GM18873 (cell line): ENCODE measurements around the gene DAW1.

Experiments used
- ATAC-seq: cut with Tn5 transposase; IDR thresholded peaks from one replicate; pipeline ENCODE4 v1.9.1; 2021; ENCODE audit warnings: mild to moderate bottlenecking, moderate library complexity, moderate number of reproducible peaks; ENCODE audit not compliant: unreplicated experiment, low FRiP score

Gene DAW1

DNA sequence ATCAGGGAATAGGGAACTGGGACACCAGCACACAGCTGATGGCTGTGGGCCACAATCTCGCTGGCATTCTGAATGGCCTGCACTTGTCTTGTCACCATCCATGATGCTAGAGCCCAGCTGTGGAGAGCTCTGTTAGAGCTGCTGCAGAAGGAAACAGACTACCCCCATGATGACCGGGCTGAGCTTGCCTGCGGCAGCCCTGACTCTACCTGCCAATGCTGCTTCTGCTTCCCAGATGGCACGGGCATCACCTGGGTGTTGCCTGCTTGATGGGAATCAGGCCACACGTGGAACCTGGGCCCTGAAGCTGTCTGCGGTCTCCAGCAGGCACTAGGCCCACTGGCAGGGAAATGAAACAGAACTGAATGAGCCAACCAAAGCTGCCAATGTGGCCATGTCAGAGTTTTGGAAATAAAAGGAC lies 11.2 kb upstream of the DAW1 start:
- ATAC-seq, result no peak

- no peak for ATAC-seq
Observed at GRCh38 chr2:227861011-227861410, 10.4 kb upstream of the DAW1 start.

DNA sequence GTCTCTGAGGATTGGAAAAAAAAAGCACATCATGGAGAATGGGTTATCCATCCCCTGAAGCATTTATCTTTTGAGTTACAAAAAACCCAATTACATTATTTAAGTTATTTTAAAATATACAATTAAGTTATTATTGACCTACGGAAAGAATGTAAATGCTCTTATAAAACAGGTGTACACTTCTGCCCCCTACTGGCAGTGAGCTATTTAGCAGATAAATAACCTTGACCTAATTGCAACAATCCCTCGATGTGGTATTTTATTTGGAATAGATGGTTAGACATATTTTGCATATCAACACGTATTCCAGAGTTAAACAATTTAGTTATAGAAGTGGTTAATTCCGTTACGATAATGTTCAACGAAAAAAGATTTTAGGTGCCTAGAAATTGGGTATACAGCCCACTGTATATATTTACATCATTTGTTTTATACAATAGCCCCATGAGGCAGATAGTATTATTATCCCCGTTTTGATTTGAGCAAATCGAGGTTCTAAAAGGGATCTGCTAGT lies 9.1 kb upstream of the DAW1 start:
- no peak for ATAC-seq

DNA sequence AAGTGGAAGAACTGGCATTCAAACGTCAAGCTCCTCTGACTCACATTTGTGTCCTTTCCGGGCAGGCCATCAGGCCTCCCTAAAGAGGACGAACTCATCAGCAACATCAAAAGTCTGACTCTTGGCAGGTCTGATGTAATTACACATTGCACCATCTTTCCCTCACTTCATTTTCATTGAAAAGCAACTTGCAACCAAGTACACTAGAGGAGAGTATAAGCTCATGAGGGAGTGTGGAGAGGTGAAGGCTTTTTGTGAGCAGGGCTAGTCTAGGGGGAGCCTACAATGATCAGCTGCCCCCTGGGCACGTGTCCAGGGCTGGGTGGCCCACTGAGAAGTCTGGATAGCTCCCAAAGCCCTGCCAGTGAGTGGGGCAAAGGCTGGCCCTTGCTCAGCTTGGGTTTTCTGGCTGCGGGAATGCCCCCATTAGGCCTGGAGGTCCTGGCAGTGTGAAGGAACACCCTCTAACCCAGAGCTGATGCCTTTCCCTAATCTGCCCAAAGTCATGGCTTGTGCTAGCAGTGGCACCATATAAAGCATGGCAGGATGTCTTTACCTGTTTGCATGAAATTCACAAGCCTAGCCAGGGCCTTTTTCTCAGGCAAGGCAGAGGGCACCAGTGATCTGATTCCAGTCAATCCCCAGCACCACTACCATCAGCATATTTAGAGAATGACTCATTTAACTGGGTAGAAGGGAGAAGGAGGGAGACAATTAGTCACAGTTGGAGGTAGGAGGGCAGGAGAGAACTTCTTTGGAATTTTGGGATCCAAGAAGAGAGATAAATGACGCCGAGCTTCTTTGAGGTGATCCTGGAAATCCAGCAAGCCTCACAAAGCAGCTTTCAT lies 8.5 kb upstream of the DAW1 start:
- ATAC-seq, result no peak

GRCh38 chr2:227864161-227864756 lies 7.2 kb upstream of the DAW1 start:
- no peak for ATAC-seq

DNA sequence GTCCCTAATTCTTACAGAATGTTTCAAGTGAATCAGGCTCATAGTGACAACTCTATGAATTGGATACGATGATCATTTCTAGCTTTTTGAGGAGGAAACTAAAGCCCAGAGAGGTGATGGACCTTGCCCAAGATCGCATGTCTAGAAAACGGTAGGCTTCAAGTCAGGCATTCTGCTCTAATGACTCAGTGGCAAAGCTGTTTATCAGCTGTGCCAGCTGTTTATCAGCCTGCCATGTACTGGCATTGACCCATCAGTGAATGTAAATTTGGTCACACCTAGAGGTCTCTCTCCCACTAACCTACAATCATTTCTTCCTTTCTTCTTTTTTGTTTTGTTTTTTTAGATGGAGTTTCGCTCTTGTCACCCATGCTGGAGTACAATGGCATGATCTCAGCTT lies 6.1 kb upstream of the DAW1 start:
- no peak for ATAC-seq

- no peak for ATAC-seq
Observed at GRCh38 chr2:227867386-227867785, 4.0 kb upstream of the DAW1 start.

DNA sequence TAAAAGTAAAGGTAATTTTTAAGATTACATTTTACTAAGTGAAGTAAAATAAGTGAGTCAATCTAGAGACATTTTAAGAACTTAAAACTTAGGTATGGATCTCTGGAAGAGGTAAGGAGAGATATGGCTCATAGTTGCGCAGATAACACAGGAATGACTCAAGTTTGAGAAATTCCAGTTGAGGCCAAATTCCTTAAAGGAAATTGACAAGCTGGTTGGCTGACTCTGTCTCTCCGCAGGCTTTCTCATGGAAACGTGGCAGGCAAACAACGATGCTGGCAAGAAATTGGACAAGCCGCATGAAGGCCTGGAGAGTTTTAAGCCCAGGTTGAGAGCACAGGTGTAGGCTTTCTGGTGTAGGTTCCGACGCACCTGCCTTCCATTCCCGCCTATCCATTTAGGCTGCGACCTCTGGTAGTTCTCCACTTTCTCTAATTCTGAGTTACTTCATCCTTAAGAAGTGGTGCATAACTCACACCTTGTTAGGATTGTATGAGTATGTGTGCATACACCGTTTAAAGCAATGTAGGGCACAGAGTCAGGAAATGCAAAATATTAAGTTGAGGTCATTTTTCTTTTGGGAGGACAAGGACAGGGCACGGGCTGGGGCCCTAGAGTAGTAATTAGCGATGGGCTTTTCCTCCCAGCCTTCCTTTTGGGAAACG lies 589 bp upstream of the DAW1 start:
- ATAC-seq, result no peak

DNA sequence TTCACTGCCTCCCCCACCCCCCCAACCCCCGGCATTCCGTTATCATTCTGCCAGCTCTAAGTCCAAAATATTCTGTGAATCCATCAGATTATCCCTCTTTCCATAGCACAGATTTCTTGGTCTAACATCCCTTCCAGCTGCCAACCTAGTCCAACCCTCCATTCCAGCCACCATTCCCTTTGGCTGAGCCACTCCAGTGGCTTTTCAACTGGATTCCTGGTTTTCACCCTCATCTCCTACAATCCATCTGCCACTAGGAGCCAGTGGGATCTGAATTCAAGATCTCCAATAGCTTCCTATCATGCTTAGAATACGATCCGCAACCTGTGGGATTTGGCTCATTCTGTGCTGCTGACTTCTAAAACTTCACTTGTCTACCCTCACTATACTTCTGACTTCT lies 1.2 kb downstream of the DAW1 start:
- no peak for ATAC-seq

DNA sequence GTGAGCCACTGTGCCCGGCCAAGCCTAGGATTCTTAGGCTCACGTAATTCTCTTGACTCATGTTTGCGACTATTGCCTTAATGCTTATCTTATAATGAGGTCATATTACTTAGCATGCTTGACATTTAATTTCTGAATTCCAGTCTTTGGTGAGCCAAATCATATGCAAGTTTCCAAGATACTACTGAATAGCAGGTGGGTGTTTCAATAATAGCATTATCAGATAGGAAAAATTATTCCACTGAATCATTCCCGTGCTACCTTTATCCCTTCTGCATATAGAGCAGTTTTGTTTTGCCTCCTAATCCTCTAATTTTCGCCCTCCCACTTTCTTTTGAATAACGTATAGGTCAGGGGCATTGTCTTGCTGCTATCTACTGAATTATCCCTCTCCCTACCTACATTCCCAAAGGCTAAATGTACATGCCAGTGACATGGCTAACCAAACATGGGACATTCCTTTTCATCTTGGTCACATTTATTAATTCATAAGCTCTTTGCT lies 4.9 kb downstream of the DAW1 start:
- ATAC-seq, result no peak

DNA sequence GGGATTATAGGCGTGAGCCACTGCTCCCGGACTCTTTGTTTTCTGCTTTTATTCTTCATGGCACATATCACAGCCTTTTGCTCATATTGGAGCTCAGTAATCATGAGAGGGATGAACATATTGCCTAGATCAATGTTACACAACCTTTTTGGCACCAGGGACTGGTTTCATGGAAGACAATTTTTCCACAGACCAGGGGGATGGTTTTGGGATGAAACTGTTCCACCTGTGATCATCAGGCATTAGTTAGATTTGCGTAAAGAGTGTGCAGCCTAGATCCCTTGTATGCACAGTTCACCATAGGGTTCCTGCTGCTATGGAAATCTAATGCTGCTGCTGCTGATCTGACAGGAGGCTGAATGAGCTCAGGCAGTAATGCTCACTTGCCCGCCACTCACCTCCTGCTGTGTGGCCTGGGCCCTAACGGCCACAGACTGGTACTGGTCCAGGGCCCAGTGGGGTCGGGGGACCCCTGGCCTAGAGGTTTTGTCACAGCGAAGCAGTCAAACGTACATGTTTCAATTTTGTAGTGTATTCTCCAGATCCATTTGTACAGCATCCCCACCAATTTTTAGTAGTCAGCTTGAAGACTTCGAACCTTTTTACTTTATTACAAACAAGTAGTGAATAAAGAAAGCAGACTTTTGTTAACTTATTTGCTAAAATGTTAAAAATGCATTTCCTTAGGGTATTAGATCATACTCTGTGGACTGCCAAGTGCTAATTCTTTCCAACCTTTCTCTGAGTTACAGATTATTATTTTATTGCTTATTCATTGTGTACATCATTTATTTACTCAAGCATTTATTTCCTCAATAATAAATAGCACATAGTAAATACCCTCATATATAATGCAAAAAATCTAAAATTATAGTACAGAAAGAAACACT lies 6.2 kb downstream of the DAW1 start:
- no peak for ATAC-seq

- ATAC-seq, result no peak
Observed at GRCh38 chr2:227880460-227880859, 9.0 kb downstream of the DAW1 start.

- no peak for ATAC-seq
Observed at GRCh38 chr2:227881866-227882517, 10.6 kb downstream of the DAW1 start.

GRCh38 chr2:227884511-227884947 lies 13.1 kb downstream of the DAW1 start:
- peak; percentile 88 for ATAC-seq

DNA sequence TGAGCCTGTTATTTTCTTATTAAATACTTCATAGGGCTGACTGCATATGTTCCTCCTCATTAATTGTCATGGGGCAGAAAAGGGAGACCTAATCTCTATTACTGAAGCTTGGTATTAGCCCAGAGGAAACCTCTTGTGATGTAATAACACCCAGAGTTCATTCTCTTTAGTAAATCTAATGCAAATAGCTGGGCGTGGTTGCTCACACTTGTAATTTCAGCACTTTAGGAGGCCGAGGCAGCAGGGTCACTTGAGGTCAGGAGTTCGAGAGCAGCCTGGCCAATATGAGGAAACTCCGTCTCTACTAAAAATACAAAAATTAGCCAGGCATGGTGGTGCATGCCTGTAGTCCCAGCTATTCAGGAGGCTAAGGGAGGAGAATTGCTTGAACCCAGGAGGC lies 14.7 kb downstream of the DAW1 start:
- ATAC-seq, result no peak

DNA sequence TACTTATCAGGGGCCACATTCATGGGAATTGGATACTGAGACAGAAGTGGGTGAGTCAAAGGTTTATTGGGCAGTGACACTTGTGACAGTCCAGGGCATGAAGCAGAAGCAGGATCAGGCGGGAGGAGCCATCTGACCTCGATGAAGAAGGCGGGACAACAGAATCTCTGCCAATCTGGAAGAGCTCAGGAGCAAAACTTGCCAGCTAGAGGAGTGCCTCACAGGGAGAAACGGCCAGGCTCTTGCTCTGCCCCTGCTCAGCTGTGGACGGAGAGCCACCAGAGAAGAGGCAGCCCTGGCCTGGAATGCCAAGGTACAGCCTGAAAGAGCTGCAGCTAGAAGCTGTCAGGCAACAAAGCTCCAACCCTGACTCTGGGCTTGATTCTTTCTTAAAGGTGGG lies 16.9 kb downstream of the DAW1 start:
- no peak for ATAC-seq

- ATAC-seq, result no peak
Observed at GRCh38 chr2:227889336-227889735, 17.9 kb downstream of the DAW1 start.

- peak; percentile 53 for ATAC-seq
Observed at GRCh38 chr2:227890495-227891079, 19.2 kb downstream of the DAW1 start.

GRCh38 chr2:227891673-227892072 lies 20.2 kb downstream of the DAW1 start:
- ATAC-seq, result no peak
